ENCODE data around the gene GRIK5.

Gene GRIK5

DNA sequence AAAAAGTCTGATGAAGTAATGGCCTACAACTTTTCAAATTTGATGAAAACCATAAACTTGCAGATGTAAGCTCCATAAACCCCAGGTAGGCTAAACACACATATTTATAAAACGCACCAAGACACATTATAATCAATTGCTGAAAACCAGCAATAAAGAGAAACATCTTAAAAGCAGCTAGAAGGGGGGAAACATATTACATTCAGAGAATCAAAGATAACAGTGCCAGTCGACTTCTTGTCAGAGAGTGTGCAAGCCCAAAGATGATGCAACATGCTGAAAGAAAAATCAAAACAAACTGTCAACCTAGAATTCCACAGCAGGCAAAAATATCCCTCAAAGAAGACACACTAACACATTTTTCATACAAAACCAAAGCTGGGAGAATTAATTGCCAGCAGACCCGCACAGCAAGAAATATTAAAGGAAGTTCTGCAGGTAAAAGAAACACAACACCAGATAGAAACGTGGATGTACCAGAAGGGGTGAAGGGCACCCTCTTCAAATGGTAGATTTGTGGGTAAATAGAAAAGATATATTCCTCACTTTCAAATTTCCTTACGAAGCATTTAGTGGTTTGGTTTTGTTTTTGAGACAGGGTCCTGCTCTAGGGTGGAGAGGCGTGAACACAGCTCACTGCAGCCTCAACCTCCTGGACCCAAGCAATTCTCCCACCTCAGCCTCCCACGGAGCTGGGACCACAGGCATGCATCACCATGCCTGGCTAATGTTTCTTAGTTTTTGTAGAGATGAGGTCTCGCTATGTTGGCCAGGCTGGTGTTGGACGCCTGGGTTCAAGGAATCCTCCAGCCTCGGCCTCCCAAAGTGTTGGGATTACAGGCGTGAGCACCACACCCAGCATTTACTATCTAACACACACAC lies 59.5 kb downstream of the GRIK5 start:
- TF ChIP-seq FOXK2 (IDR thresholded peaks at IDR 0.05) (no peak), FOXA1 (IDR thresholded peaks at IDR 0.05) (no peak), NFRKB (IDR thresholded peaks at IDR 0.05) (no peak)
- CTCF ChIA-PET = interaction anchor here (0.9 to 1.9 kb wide), 3 partner anchors 9 to 13 kb away, joined by 3 to 10 read pairs (median 5); no protein-coding TSS in a partner anchor
- POLR2A ChIA-PET = interaction anchor here (1.1 to 1.7 kb wide), 3 partner anchors 10 to 151 kb away, joined by 3 to 4 read pairs (median 3); no protein-coding TSS in a partner anchor
- DNase-seq (ENCODE audit: extremely low spot score) = no peak

GRCh38 chr19:42006569-42006968 lies 63.4 kb downstream of the GRIK5 start:
- POLR2A ChIA-PET = no interaction called here
- no peak for DNase-seq (ENCODE audit: extremely low spot score)
- CTCF ChIA-PET = no interaction called here
- TF ChIP-seq TARDBP (IDR thresholded peaks at IDR 0.05) (no peak), SUZ12 (IDR thresholded peaks at IDR 0.05) (no peak), CTBP1 (IDR thresholded peaks at IDR 0.05; ENCODE audit: borderline replicate concordance) (no peak), ZNF384 (IDR thresholded peaks at IDR 0.05) (no peak), LEF1 (IDR thresholded peaks at IDR 0.05; ENCODE audit: borderline replicate concordance) (no peak), BHLHE40 (IDR thresholded peaks at IDR 0.05; ENCODE audit: borderline replicate concordance) (no peak), L3MBTL2 (conservative IDR thresholded peaks at IDR 0.05) (no peak), FOXK2 (IDR thresholded peaks at IDR 0.05) (no peak), ARNT (IDR thresholded peaks at IDR 0.05) (no peak), HDGF (IDR thresholded peaks at IDR 0.05; ENCODE audit: borderline replicate concordance) (no peak), FOXM1 (IDR thresholded peaks at IDR 0.05; ENCODE audit: borderline replicate concordance) (no peak), ELF4 (IDR thresholded peaks at IDR 0.05) (no peak), NFRKB (IDR thresholded peaks at IDR 0.05) (no peak), SP1 (IDR thresholded peaks at IDR 0.05) (no peak)
- TF ChIP-seq, protein P1, sequence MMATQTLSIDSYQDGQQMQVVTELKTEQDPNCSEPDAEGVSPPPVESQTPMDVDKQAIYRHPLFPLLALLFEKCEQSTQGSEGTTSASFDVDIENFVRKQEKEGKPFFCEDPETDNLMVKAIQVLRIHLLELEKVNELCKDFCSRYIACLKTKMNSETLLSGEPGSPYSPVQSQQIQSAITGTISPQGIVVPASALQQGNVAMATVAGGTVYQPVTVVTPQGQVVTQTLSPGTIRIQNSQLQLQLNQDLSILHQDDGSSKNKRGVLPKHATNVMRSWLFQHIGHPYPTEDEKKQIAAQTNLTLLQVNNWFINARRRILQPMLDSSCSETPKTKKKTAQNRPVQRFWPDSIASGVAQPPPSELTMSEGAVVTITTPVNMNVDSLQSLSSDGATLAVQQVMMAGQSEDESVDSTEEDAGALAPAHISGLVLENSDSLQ (IDR thresholded peaks at IDR 0.05) = no peak

- ChIA-PET CTCF (no interaction called here), POLR2A (no interaction called here)
- no peak for DNase-seq (ENCODE audit: extremely low spot score)
- TF ChIP-seq CTBP1 (IDR thresholded peaks at IDR 0.05; ENCODE audit: borderline replicate concordance) = no peak
- no peak for TF ChIP-seq TARDBP (IDR thresholded peaks at IDR 0.05)
- TF ChIP-seq ELF4 (IDR thresholded peaks at IDR 0.05) = no peak
- no peak for TF ChIP-seq HDGF (IDR thresholded peaks at IDR 0.05; ENCODE audit: borderline replicate concordance)
- TF ChIP-seq SP1 (IDR thresholded peaks at IDR 0.05) = no peak
- no peak for TF ChIP-seq BHLHE40 (IDR thresholded peaks at IDR 0.05; ENCODE audit: borderline replicate concordance)
- TF ChIP-seq, protein P1 (IDR thresholded peaks at IDR 0.05) = no peak
- no peak for TF ChIP-seq ARNT (IDR thresholded peaks at IDR 0.05)
- no peak for TF ChIP-seq L3MBTL2 (conservative IDR thresholded peaks at IDR 0.05)
- no peak for TF ChIP-seq FOXA1 (IDR thresholded peaks at IDR 0.05)
- TF ChIP-seq NFRKB (IDR thresholded peaks at IDR 0.05) = no peak
Observed at GRCh38 chr19:42005504-42005903, 64.5 kb downstream of the GRIK5 start.

DNA sequence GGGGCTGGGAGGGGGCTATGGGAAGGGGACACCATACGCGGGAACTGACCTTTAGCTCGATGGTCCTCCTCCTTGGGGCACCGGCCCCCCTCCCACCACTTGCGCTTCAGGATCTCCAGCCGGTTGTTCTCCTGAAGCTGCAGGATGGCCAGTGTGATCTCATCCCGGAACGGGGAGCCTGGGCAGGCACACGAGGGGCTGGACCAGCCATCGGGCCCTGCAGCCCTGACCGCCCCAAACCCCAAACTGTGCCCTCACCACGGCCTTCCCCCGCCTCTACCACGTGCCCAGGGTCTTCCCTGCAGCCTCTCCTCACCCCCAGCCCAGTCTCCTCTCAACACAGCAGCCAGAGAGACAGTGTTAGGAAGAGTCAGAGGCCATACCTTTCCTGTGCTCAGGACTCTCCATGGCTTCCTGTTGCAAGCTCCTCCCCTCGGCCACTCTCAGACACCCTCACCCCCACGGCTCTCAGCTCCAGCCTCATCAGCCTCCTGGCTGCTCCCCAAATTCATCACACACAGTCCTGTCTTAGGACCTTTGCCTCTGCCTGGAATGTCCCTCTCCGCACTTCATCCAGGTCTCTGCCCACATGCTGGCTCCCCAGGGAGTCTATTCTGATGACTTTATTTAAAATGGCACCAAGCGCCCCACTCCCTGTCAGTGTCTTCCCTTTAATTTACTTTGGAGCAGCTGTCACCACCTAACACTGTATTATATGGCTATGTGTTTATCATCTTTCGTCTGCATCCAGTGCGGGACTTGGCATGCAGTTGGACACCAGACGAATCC lies 66.3 kb downstream of the GRIK5 start:
- POLR2A ChIA-PET = no interaction called here
- CTCF ChIA-PET = interaction anchor here (1.4 kb wide), 1 partner anchor 25 kb away, joined by 4 read pairs; no protein-coding TSS in a partner anchor

DNA sequence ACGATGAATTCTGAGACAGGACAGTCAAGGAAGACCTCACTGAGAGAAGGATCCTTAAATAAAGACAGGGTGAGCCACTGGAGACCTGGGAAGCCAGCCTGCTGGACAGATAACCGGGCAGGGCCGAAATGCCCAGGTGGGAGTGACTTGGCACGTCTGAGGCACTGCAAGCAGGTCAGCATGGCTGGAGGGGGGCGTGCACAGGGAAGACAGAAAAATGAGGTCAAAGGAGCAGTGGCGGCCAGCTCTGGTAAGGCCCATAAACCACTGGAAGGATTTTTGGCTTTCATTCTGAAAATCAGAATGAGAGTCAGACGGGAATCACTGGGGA lies 70.2 kb downstream of the GRIK5 start:
- CTCF ChIA-PET = interaction anchor here (0.6 to 1.1 kb wide), 3 partner anchors 10 to 634 kb away, joined by 4 to 5 read pairs (median 4); no protein-coding TSS in a partner anchor
- TF ChIP-seq SP1 (IDR thresholded peaks at IDR 0.05) (no peak), BHLHE40 (IDR thresholded peaks at IDR 0.05; ENCODE audit: borderline replicate concordance) (no peak), FOXM1 (IDR thresholded peaks at IDR 0.05; ENCODE audit: borderline replicate concordance) (no peak), NFRKB (IDR thresholded peaks at IDR 0.05) (no peak), ZNF384 (IDR thresholded peaks at IDR 0.05) (no peak), CTBP1 (IDR thresholded peaks at IDR 0.05; ENCODE audit: borderline replicate concordance) (no peak), L3MBTL2 (conservative IDR thresholded peaks at IDR 0.05) (no peak)
- DNase-seq (ENCODE audit: extremely low spot score) = no peak
- POLR2A ChIA-PET = interaction anchor here (0.9 to 1.5 kb wide), 4 partner anchors 10 to 114 kb away, joined by 3 to 4 read pairs (median 4); no protein-coding TSS in a partner anchor

More for the DNA sequence above, 66.3 kb downstream of the GRIK5 start:
- TF ChIP-seq FOXM1 (IDR thresholded peaks at IDR 0.05; ENCODE audit: borderline replicate concordance) (no peak), CTBP1 (IDR thresholded peaks at IDR 0.05; ENCODE audit: borderline replicate concordance) (no peak), ELF4 (IDR thresholded peaks at IDR 0.05) (no peak), L3MBTL2 (conservative IDR thresholded peaks at IDR 0.05) (no peak), HDGF (IDR thresholded peaks at IDR 0.05; ENCODE audit: borderline replicate concordance) (no peak), FOXK2 (IDR thresholded peaks at IDR 0.05) (no peak), SP1 (IDR thresholded peaks at IDR 0.05) (no peak), LEF1 (IDR thresholded peaks at IDR 0.05; ENCODE audit: borderline replicate concordance) (no peak), NFRKB (IDR thresholded peaks at IDR 0.05) (no peak), BHLHE40 (IDR thresholded peaks at IDR 0.05; ENCODE audit: borderline replicate concordance) (no peak), SUZ12 (IDR thresholded peaks at IDR 0.05) (no peak), ARNT (IDR thresholded peaks at IDR 0.05) (no peak), ZNF384 (IDR thresholded peaks at IDR 0.05) (no peak), TARDBP (IDR thresholded peaks at IDR 0.05) (no peak)
- TF ChIP-seq, protein P1 (IDR thresholded peaks at IDR 0.05) = no peak
- DNase-seq (ENCODE audit: extremely low spot score) = no peak
